ENCODE results near the gene USP36. TPM values are rescaled to one million over a fixed set of nuclear protein-coding genes. Genes with fewer than 3 reads are reported as not detected.
"Not testable (repeated sequence)": the region's sequence is repeated elsewhere in the genome, so short reads cannot be mapped to it uniquely, and the experiment has no call there.

The USP36 gene
- polyA plus RNA-seq, 3 donors, result 39.1 to 46.7 (median 44.0) TPM

DNA sequence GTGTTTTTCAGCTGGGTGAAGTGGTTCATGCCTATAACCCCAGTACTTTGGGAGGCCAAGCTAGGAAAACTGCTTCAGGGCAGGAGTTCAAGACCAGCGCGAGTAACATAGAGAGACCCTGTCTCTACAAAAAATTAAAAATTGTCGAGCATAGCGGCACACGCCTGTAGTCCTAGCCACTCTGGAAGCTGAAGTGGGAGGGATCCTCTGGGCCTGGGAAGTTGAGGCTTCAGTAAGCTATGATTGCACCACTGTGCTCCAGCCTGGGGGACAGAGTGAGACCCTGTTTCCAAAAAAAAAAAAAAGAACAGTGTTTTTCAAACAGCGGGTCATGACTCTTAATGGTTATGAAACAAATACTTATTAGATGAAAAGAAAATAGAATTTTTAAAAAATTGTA lies 56.3 kb downstream of the USP36 start:
- no peak for DNase-seq (ENCODE audit: extremely low read depth in 1 of 11, low read depth in 9 of 11, low spot score in 4 of 11)

DNA sequence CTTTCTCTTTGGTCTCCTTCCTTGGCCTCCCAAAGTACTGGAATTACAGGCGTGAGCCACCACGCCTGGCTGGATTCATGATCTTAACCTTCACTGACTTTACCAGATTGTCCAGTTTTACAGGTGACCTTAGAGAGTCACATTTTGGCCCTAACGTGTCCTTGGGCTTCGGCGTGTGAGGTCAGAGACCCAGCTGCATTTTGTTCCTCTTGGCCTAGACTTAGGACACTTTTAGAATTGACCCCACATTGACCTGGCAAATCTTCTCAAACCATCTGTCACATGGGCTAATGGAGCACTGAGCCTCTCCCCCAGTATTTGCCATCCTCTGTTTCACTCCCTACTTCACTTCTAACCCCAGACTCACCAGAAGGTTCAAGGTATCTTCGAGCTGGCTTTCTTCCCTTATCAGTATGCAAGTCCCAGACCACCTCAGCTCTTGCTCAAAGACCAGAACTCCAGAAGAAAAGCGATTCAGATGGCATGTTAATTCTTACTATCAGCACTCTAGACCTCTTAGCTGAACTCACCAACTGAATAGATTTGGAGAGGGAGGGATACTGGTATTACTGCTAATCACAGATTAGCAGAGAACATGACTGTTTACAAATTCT lies 56.8 kb downstream of the USP36 start:
- DNase-seq (ENCODE audit: extremely low read depth in 1 of 11, low read depth in 9 of 11, low spot score in 4 of 11), result no peak

DNA sequence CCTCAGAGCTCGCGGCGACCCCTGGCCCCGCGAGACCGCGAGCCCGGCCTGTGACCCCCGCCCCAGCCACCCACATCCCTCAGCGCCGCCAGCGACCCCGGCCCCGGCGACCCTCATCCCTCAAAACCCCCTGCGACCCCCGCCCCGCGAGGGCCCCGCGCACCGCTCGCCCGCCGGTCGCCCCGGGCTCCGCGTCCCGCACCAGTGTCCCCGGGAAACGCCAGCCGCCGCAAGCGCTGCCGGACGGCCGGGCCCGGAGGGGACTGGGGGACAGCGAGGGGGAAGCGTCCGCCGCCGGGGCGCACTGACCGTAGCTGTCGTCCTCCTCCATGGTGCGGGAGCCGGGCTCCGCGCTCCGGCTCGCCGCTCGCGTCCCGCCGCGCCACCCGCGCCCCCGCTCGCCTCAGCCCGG lies 58.7 kb downstream of the USP36 start, which contains the start of gene CYTH1:
CYTH1 (minus strand) TSS at position 381 of the 412 bp plus-strand sequence; CDS start at position 331, 50 bp downstream.
- DNase-seq (ENCODE audit: extremely low read depth in 1 of 11, low read depth in 9 of 11, low spot score in 4 of 11), result no peak

DNA sequence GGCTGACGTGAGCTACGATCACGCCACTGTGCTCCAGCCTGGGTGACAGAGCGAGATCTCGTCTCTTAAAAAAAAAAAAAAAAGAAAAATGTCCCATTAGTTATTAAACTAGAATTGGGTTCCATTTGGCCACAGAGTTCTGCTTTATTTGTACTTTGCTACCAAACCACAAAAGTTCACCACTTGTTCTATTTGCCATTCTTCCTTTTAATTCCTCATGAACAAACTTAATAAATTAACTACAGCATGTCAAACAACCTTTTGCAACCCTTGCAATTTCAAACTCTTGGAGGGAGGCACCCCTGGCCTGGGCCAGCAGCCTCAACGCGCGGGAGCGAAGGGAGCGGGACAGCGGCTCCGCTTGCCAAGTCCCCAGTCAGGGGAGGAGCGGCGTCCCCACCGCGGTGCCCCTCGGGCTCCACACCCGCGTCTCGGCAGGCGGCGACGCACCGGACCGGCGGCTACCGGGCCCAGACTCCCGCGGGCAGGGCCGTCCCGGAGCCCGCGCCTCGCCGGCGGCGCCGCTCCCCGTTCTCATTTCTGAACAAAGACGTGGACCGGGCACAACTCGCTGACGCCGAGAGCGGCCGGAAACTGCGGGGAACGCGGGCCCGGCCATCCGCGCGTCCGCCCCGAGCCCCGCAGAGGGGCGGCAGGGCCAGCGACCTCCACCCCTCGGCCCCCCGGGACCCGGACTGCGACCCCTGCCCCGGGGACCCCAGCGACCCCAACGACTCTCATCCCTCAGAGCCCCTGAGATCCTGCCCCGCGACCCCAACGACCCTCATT lies 59.3 kb downstream of the USP36 start:
- no peak for DNase-seq (ENCODE audit: extremely low read depth in 1 of 11, low read depth in 9 of 11, low spot score in 4 of 11)

DNA sequence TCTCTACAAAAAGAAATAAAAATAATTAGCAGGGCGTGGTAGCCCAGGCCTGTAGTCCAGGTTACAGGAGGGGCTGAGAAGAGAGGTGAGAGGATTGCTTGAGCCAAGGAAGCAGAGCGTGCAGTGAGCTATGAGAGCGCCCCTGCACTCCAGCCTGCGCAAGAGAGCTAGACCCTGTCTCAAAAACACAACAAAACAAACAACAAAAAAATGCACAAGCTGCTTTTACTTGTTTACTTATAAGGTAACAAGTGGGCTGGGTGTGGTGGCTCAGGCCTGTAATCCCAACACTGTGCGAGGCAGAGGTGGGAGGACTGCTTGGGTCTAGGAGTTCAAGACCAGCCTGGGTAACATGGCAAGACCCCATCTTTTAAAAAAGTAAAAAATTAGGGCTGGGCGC lies 60.3 kb downstream of the USP36 start:
- no peak for DNase-seq (ENCODE audit: extremely low read depth in 1 of 11, low read depth in 9 of 11, low spot score in 4 of 11)

DNA sequence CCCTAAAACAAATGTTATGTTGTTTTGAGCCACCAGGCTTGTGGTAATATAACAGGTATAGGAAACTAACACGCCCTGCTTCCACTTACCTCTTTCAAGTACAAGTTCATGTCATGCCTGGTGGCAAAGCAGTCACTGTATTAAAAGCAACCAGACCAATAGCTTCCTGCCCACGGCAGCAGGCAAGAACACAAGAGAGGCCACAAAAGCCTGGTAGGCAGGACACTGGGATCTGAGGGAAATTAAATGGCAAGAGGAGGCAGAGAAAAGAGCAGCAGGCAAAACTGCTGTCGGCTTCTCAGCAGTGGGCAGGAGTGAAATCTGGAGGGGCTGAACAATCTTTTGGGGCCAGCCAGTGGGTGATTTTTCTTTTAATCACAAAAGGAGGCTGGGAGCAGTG lies 60.8 kb downstream of the USP36 start:
- DNase-seq (ENCODE audit: extremely low read depth in 1 of 11, low read depth in 9 of 11, low spot score in 4 of 11), result no peak

DNA sequence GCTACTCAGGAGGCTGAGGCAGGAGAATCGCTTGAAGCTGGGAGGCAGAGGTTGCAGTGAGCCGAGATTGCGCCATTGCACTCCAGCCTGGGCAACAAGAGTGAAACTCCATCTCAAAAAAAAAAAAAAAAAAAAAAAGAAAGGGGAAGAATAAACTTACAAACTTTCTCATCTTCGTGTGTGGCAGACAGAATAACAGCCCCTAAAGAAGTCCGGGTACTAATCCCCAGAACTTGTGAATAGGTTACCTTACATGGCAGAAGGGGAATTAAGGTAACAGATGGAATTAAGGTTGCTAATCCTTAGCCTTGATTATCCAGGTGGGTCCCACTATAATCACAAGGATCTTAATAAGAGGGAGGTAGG lies 61.3 kb downstream of the USP36 start:
- not testable (repeated sequence) for DNase-seq (ENCODE audit: extremely low read depth in 1 of 11, low read depth in 9 of 11, low spot score in 4 of 11)

DNA sequence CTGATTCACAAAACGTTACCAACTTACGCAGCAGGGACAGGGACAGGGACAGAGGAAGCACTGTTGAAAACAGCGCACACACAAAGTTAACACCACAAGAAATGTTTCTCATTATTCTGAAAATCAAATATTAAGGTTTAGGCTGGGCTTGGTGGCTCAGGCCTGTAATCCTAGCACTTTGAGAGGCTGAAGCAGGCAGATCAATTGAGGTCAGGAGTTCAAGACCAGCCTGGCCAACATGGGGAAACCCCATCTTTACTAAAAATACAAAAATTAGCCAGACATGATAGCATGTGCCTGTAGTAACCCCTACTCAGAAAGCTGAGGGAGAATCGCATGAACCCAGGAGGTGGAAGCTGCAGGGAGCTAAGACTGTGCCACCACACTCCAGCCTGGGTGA lies 62.7 kb downstream of the USP36 start:
- DNase-seq (ENCODE audit: extremely low read depth in 1 of 11, low read depth in 9 of 11, low spot score in 4 of 11), result no peak

DNA sequence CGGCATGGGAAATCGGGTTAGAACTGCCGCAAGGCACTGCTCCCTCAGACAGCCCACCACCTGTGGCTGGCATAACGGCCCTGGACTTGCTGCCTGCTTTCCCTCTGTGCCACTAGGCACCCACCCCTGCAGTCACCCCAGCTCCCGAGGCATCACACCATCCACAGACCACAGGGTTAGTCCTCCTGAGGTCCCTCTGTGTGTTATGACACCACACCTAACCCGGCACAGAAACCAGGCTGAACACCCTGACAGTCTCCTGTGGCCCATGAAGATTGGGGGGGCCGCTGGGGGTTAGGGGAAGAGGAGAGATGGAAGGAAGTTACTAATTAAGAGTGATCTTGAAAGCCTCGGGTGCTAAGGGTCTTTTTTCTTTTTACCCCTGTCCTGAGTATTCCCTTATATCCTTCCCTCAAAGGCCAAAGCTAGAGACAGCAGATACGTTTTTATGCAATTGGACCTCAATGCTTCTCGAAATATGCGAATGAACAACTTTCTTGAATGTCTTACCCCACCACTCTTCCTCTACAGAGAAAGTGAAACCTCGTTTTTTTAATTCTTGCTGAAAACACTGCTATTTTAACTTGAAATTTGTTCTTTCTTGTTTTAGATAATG lies 65.5 kb downstream of the USP36 start:
- DNase-seq (ENCODE audit: extremely low read depth in 1 of 11, low read depth in 9 of 11, low spot score in 4 of 11), result no peak

DNA sequence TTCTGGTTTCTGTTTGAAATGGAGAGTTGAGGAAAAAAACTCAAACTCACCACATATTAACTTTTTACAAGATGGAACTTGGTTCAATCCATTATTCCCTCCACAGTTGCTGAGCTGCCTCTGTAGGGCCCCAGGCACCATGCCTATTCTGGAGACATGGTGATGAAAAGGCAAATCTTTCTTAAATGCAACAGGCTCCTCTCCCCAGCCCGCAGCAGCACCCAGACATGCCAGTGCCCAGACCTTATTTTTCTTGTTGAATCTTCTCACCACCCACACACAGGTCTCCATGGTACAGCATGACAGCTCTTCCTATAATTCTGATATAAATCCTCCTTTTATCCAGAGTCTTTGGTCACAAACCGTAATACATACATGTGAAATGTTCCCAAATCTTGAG lies 66.2 kb downstream of the USP36 start:
- no peak for DNase-seq (ENCODE audit: extremely low read depth in 1 of 11, low read depth in 9 of 11, low spot score in 4 of 11)

DNA sequence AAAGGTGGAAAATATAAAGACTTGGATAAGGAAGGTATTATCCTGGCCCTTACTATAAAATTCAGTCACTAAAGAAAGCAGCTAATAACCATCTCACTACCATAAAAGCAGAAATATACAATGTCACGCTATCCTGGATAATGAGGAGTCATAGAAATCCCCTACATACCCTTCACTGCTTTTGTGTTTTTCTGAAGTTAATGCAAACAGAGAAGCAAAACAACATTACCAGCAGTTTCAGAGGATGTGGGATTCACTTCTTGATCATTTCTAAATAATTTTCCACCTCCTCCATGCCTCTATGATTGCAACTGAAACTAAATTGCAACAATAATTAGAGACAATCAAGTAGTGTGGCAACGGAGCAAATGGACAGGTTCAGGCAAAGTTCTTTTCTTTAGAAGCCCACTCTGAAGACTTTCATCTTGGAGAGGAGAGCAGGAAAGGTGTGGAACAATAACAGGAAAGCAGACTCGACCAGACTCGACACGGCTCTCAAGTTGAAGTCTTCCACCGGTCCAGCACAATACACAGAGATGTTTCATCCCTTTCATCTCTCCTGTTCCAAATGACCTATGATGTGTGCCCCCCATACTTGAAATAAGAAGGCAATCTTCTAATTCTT lies 68.7 kb downstream of the USP36 start:
- DNase-seq (ENCODE audit: extremely low read depth in 1 of 11, low read depth in 9 of 11, low spot score in 4 of 11), result no peak

DNA sequence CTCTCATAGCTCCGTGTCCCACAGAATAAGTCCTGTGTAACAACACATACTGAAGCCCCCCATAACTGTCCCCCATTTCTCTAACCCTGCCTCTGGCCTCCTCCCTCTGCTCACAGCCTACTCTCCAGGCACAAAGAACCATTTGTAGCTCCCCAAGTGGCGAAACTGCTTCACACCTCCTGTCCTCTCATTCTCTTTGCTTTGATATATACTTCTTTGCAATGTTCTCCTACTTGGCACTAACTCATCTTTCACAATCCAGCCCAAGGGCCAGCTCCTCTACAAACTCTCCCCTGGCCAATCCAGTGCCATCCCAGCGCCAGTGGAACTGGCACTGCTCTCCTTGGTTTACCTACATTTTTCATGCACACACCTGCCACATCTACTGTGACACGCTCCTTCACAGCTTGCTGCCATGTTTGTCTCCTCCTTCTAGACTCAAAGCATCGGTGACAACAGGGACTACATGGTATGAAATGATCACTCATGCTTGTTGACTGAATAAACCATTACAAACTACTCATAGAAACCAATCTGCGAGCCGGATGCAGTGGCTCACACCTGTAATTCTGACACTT lies 71.3 kb downstream of the USP36 start:
- no peak for DNase-seq (ENCODE audit: extremely low read depth in 1 of 11, low read depth in 9 of 11, low spot score in 4 of 11)

DNA sequence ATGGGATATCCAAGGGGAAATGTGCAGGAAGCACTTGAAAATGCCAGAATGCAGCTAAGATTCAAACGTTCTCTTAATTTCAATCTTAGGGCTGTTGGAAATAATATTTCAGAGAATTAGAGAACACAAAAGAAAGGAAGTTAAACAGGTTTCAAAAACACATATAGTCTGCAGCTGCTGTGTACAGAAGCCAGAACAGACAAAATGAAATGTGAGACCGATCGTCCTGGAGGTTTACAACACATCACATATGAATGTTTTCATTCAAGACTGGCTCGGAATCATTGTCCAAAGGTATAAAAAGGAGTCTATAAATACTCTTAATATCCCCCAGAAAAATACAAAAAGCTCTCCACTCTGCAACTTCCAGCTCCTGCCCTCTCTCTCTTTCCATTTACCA lies 72.8 kb downstream of the USP36 start:
- DNase-seq (ENCODE audit: extremely low read depth in 1 of 11, low read depth in 9 of 11, low spot score in 4 of 11), result no peak

DNA sequence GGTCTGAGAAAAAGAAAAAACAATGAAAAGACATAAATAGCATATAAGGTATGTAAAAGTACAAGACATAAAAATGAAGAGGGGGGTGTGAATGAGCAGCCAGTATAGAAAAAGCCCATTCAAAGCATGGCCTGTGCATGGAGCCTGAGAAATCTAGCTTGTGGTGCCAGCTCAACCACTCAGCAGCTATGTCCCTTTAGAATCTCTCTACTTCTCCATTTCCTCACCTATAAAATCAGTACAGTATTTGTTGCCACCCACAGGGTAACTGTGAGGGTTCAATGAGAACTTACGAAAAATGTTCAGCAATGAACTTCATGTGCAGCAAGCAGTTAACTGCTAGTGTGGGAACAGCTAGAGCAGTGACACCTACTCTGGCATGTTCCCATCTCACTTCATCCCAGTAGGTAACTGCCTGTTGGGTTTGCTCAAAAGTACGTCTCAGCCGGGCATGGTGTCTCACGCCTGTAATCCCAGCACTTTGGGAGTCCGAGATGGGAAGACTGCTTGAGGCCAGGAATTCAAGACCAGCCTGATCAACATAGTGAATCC lies 73.8 kb downstream of the USP36 start:
- no peak for DNase-seq (ENCODE audit: extremely low read depth in 1 of 11, low read depth in 9 of 11, low spot score in 4 of 11)

DNA sequence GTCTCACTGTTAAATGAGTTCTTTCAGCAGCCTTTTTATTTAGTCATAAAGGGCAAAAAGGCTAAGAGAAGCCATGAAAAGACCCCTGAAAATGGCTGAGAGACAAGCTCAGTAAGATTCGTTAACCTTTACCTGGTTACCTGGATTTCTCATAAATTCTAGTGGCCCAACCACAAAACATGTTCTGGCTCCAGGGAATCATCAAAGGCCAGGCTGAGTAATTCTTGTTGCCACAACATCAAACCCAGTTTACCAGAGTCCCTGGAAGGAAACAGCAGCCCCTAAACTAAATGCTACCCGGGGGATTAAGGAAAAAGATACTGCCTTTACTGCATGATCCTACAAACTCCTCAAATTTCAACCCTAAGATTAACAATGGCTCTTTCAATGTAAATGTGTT lies 74.4 kb downstream of the USP36 start:
- no peak for DNase-seq (ENCODE audit: extremely low read depth in 1 of 11, low read depth in 9 of 11, low spot score in 4 of 11)

DNA sequence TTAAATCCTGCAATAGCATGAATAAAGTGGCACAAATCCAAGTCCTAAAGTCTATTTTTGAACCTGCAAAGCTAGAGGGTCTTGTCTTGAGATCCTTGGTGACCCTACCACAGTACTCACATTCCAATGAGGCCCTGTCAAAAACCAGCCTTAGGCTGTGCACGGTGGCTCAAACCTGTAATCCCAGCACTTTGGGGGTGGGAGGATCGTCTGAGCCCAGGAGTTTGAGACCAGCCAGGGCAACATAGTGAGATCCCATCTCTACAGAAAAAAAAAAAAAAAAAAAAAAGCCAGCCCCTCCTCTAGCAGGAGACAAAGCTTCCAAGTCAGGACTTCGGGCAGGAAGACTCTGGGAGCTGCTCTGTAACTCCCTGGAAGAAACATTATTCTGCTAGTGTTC lies 74.8 kb downstream of the USP36 start:
- DNase-seq (ENCODE audit: extremely low read depth in 1 of 11, low read depth in 9 of 11, low spot score in 4 of 11), result no peak

DNA sequence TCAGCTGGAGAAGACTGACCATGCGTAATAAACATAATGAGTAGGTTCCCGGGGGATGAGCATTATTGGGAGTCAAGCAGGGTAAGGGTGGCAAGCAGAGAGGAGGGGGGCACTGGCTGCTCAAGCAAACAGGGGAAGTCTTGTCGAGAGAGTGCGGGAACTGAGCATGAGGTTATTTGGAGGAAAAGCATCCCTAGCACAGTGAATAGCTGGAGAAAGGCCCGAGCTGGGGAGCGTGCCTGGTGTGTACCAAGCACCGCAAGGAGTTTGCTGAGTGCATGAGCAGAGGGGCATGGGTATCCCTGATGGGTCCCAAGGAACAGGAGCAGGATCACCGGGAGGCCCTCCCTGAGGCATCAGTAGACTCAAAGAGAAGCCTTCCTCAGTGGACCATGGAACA lies 75.7 kb downstream of the USP36 start:
- no peak for DNase-seq (ENCODE audit: extremely low read depth in 1 of 11, low read depth in 9 of 11, low spot score in 4 of 11)

DNA sequence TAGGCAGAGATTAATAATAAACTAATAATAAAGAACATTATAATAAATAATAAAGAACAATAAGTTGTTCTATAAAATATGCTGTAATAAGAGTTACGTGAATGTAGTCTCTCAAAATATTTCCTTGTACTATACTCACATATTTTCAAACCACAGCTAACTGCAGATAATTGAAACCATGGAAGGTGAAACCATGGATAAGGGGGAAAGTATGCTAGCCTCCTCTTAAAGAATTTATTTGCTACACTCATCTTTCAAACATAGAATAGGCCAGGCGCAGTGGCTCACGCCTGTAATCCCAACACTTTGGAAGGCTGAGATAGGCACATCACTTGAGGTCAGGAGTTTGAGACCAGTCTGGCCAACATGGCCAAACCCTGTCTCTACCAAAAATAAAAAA lies 77.1 kb downstream of the USP36 start:
- no peak for DNase-seq (ENCODE audit: extremely low read depth in 1 of 11, low read depth in 9 of 11, low spot score in 4 of 11)

DNA sequence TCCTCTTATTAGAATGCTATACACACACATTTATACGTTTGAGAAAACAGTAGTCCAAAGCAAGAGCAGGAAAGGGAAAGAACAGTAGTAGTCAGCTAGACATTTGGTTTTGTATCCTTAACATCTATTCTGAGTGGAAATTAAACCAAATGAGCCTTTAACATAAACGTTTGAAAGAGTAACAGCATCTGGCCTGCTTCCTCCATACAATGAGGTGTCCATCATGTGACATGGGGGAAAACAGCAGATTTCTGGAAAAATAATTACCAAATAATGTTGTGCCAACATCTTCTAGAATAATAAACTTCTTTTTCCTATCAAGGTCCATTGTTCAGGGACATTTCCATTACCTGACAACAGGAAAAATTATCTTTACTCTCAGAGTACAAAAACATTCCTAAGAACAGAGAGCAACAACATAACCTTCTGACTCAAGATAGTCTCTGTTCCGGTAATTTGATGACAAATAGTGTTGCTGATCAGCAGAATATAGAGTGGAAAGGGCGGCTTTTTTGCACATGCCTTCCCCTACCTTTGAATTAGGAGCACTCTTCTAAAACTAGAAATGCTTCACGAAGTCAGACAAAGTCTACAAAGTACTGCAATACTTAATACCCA lies 78.7 kb downstream of the USP36 start:
- no peak for DNase-seq (ENCODE audit: extremely low read depth in 1 of 11, low read depth in 9 of 11, low spot score in 4 of 11)
